GM18519 (cell line): ENCODE data around the gene LRRC43.
"Not testable (repeated sequence)": the region's sequence is repeated elsewhere in the genome, so short reads cannot be mapped to it uniquely, and the experiment has no call there.

ENCODE experiments used
- ATAC-seq: cut with Tn5 transposase; IDR thresholded peaks from one replicate; pipeline ENCODE4 v1.9.1; 2021; ENCODE audit warnings: mild to moderate bottlenecking, moderate library complexity; ENCODE audit not compliant: unreplicated experiment, low FRiP score

LRRC43 gene

GRCh38 chr12:122152754-122153153, 30.2 kb upstream of the LRRC43 start:
- no peak for ATAC-seq

- no peak for ATAC-seq
Observed at GRCh38 chr12:122155705-122156104, 27.2 kb upstream of the LRRC43 start.

- no peak for ATAC-seq
Observed at GRCh38 chr12:122158700-122159285, 24.1 kb upstream of the LRRC43 start.

GRCh38 chr12:122159882-122160281, 23.0 kb upstream of the LRRC43 start:
- ATAC-seq: no peak

- ATAC-seq: no peak
Observed at GRCh38 chr12:122160761-122161160, 22.2 kb upstream of the LRRC43 start.

- ATAC-seq: no peak
Observed at GRCh38 chr12:122161682-122162081, 21.2 kb upstream of the LRRC43 start.

GRCh38 chr12:122162976-122163375, 19.9 kb upstream of the LRRC43 start:
- no peak for ATAC-seq

- ATAC-seq: peak; percentile 46
Observed at GRCh38 chr12:122166422-122167349, 16.2 kb upstream of the LRRC43 start.

GRCh38 chr12:122167356-122167925, 15.5 kb upstream of the LRRC43 start:
- ATAC-seq: no peak

- ATAC-seq: no peak
Observed at GRCh38 chr12:122168492-122168891, 14.4 kb upstream of the LRRC43 start.

- ATAC-seq: no peak
Observed at GRCh38 chr12:122171399-122171798, 11.5 kb upstream of the LRRC43 start.

- no peak for ATAC-seq
Observed at GRCh38 chr12:122172262-122172939, 10.5 kb upstream of the LRRC43 start.

GRCh38 chr12:122174155-122174845, 8.6 kb upstream of the LRRC43 start, which contains the start of gene IL31:
Gene IL31 (minus strand): TSS chr12:122174221. CDS start chr12:122174172, 49 bp downstream.
- ATAC-seq: no peak

GRCh38 chr12:122176473-122176872, 6.5 kb upstream of the LRRC43 start:
- ATAC-seq: not testable (repeated sequence)

GRCh38 chr12:122183588-122183940, 641 bp downstream of the LRRC43 start:
- ATAC-seq: no peak

- no peak for ATAC-seq
Observed at GRCh38 chr12:122184517-122184916, 1.6 kb downstream of the LRRC43 start.

GRCh38 chr12:122185079-122185478, 2.2 kb downstream of the LRRC43 start:
- ATAC-seq: no peak

- ATAC-seq: no peak
Observed at GRCh38 chr12:122185494-122186082, 2.7 kb downstream of the LRRC43 start.

GRCh38 chr12:122187466-122187865, 4.5 kb downstream of the LRRC43 start:
- ATAC-seq: no peak
